GM18870 (cell line): Measurements from ENCODE around the gene ZNF683.
"Not testable (repeated sequence)": the region's sequence is repeated elsewhere in the genome, so short reads cannot be mapped to it uniquely, and the experiment has no call there.

Experiments
- ATAC-seq: cut with Tn5 transposase; IDR thresholded peaks from one replicate; pipeline ENCODE4 v1.9.1; 2021; ENCODE audit warnings: moderate library complexity; ENCODE audit not compliant: unreplicated experiment

Gene ZNF683

DNA sequence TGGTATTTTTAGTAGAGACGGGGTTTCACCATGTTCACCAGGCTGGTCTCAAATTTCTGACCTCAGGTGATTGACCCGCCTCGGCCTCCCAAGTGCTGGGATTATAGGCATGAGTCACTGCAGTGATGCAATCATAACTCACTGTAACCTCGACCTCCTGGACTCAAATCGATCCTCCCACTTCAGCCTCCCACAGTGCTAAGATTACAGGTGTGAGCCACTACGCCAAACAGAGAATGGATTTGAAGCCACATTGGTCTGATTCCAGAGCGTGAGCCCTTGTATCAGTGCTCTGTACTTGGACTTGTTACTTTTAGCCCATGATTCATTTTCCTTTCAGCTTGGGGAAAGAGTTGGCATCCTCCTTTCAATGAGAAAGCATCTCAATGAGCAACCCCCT lies 14.9 kb upstream of the ZNF683 start:
- ATAC-seq, result no peak

DNA sequence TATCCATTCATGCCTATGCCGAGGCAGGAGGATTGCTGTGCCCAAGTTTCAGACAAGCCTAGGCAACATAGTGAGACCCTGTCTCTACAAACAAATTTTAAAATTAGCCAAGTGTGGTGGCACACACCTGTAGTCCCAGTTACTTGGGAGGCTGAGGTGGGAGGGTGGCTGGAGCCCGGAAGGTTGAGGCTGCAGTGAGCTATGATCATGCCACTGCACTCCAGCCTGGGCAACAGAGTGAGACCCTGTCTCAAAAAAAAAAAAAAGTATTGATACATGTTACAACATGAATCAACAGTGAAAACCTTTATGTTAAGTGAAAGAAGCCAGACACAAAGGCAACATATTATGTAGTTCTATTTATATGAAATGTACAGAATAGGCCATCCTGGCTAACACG lies 12.5 kb upstream of the ZNF683 start:
- ATAC-seq, result not testable (repeated sequence)

DNA sequence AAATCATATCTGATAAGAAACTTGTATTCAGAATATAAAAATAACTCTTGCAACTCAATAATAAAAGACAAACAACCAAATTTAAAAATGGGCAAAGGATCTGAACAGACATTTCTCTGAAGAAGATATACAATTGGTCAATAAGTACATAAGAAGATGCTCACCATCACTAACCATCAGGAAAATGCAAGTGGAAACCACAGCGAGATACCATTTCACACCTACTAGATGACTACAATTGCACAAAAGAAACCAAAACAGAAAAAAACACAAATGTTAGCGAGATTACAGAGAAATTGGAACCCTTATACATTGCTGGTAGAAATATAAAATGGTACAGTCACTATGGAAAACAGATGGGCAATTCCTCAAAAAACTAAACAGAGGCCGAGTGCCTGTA lies 11.5 kb upstream of the ZNF683 start:
- no peak for ATAC-seq

DNA sequence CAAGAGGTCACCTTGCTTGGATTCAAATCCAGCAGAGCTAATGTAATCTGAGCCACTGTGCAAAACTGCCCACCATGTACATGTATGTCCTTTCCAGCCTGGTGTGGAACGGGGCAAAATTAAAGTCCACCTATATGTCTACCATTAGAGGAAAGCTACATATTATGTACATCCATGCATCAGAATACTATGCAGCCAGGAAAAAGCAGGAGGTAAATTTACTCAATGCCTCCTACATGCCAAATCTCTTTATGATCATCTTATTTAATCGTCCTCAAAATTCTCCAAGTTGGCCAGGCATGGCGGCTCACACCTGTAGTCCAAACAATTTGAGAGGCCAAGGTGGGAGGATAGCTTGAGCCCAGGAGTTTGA lies 6.3 kb upstream of the ZNF683 start:
- no peak for ATAC-seq

- ATAC-seq, result no peak
Measured at GRCh38 chr1:26378088-26378878, 5.7 kb upstream of the ZNF683 start.

GRCh38 chr1:26376050-26376449 lies 3.5 kb upstream of the ZNF683 start:
- no peak for ATAC-seq

- no peak for ATAC-seq
Measured at GRCh38 chr1:26375081-26375480, 2.5 kb upstream of the ZNF683 start.

DNA sequence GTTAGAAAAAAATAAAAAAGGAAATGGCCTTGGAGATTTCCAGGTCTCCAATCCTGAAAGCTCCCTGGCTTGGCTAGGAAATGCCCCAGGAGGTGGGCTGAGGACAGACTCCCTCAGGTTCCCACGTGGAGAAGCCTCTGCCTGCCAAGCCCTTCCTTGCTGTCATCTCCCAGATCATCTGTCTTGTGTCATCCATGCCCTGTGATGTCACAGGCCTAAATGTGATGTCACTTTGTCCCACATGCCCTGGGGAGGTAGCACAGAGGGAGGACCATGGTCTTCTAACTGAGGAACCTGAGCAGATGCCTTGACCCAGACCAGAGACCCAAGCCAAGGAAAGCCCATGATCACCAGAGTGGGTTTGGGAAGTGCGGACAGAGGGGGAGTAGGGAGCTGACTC lies 1.8 kb upstream of the ZNF683 start:
- ATAC-seq, result not testable (repeated sequence)

DNA sequence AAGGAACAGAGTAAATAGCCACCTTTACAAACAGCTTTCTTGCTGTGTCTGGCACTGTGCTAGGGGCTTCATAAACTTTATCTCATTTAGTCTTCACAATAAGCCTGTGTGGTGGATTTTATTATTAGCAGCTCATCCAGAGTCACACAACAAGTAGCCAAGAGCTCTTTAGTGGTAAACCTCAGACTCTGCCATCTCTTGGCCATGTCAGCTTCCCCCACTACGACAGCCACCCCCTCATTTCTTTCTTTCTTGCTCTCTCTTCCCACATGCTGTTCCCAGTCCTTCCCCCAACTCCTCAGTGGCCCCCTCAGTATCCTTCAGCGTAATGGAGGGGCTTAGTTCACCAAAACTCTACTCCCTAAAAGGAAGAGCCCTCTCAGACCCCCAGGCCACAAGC lies 1.2 kb upstream of the ZNF683 start:
- no peak for ATAC-seq

GRCh38 chr1:26373281-26373680 lies 731 bp upstream of the ZNF683 start:
- no peak for ATAC-seq

- ATAC-seq, result no peak
Measured at GRCh38 chr1:26372039-26372438, 511 bp downstream of the ZNF683 start.

GRCh38 chr1:26370591-26371382 lies 1.8 kb downstream of the ZNF683 start:
- no peak for ATAC-seq

GRCh38 chr1:26368486-26368885 lies 4.1 kb downstream of the ZNF683 start:
- ATAC-seq, result no peak

- no peak for ATAC-seq
Measured at GRCh38 chr1:26368006-26368405, 4.5 kb downstream of the ZNF683 start.

- ATAC-seq, result no peak
Measured at GRCh38 chr1:26367441-26367840, 5.1 kb downstream of the ZNF683 start.

DNA sequence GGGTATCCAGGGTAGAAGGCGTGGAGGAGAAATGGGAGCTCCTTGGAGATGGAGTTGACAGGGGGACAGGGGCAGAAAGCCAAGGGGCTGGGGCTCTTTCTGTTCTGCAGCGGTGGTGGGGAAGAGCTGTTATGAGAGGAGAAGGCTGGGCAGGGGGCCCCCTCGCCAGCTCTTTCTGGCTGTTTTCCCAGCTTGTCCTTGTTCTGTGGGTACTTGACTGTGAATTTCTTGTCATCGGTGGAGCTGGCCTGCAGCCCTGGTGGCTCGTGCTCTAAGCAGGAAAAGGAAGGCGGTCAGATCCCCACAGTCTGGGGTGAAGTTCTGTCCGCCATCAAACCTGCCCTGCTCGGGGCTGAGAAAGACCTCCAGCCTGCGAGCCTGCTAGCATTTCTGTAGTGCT lies 7.6 kb downstream of the ZNF683 start:
- no peak for ATAC-seq

DNA sequence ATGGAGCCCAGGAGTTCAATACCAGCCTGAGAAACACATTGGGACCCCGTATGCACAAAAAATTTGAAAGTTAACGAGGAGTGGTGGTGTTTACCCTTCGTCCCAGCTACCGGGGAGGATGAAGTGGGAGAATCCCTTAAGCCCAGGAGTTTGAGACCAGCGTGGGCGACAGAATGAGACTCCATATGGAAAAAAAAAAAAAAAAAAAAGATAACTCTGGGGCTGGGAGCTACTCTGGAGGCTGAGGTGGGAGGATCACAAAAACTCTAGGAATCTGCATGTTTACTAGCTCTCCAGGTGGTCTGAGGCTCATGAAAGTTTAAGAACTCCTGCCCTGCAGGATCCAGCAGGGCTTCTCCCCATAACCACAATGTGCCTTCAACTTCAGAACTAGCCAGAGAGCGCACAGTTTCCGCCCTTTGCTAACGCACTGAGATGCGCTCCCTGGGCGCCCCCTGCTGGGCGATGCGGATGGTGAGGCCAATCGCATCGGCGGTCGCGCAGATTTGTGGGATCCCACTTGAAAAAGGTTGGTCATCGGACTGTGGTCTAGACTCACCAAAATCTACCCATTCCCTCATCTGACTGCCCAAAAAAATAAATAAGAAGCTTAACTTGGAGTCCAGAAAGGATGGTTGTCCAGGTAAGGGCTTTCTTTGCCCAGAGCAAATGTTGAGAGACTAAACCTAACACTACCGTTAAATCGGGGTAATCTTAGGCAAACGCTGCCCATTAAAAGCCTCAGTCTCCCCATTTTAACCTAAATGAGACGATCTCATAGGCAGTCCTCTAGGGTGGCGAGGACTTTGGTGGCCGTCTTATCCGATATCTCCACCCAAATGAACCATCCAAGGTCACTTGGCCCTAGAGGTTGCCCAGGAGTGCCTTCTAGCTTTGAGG lies 8.8 kb downstream of the ZNF683 start:
- ATAC-seq, result no peak

GRCh38 chr1:26362331-26362730 lies 10.2 kb downstream of the ZNF683 start:
- ATAC-seq, result no peak

GRCh38 chr1:26361605-26362122 lies 10.9 kb downstream of the ZNF683 start:
- ATAC-seq, result no peak

GRCh38 chr1:26360807-26361604 lies 11.5 kb downstream of the ZNF683 start:
- no peak for ATAC-seq
